Measurements from ENCODE around the gene RAI1.

DNA sequence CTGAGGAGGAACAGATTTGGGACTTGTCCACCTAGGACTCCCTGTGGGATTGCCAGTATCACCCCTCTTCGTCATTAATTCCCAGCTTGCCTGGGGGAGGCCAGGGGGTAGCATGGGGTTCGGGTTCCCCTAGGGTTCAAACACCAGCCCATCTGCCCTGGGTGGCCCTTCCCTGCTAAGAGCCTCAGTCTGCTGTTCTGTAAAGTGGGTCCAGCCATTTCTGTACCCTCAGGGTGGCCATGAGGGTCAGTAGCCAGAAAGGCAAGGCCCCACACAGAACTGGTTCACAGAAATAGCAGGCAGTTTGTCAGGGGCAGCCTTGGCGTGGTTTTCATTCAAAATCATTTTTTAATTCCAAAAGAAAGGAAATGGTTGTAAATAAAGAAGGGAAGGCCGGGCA lies 62.9 kb downstream of the RAI1 start:
- TF ChIP-seq, protein P1, sequence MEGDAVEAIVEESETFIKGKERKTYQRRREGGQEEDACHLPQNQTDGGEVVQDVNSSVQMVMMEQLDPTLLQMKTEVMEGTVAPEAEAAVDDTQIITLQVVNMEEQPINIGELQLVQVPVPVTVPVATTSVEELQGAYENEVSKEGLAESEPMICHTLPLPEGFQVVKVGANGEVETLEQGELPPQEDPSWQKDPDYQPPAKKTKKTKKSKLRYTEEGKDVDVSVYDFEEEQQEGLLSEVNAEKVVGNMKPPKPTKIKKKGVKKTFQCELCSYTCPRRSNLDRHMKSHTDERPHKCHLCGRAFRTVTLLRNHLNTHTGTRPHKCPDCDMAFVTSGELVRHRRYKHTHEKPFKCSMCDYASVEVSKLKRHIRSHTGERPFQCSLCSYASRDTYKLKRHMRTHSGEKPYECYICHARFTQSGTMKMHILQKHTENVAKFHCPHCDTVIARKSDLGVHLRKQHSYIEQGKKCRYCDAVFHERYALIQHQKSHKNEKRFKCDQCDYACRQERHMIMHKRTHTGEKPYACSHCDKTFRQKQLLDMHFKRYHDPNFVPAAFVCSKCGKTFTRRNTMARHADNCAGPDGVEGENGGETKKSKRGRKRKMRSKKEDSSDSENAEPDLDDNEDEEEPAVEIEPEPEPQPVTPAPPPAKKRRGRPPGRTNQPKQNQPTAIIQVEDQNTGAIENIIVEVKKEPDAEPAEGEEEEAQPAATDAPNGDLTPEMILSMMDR (IDR thresholded peaks at IDR 0.05) = no peak
- no peak for TF ChIP-seq POLR2A (IDR thresholded peaks at IDR 0.05)

Data from lower leg skin (tissue), 3 donors.